Epithelial cell of esophagus (primary cell): ENCODE data around the gene TGM5.
A peak's percentile ranks its signal among the peaks of the same experiment; 100 is the strongest.

Experiments used
- DNase-seq: peaks from one replicate; pipeline ENCODE4 v3.0.0; 2010; ENCODE audit warnings: low read depth
- H3K4me3 ChIP-seq: 2 replicates; pipeline ENCODE4 v1.5.1; 2011; ENCODE audit warnings: mild to moderate bottlenecking, low read length, control low read depth
- TF ChIP-seq, protein P1 (sequence below): IDR thresholded peaks from 2 replicates; pipeline ENCODE4 v1.5.1; 2011; ENCODE audit warnings: low read depth, mild to moderate bottlenecking, low read length, control low read depth, inconsistent platforms; ENCODE audit not compliant: insufficient read depth; ENCODE audit errors: missing control alignments

TGM5 gene

DNA sequence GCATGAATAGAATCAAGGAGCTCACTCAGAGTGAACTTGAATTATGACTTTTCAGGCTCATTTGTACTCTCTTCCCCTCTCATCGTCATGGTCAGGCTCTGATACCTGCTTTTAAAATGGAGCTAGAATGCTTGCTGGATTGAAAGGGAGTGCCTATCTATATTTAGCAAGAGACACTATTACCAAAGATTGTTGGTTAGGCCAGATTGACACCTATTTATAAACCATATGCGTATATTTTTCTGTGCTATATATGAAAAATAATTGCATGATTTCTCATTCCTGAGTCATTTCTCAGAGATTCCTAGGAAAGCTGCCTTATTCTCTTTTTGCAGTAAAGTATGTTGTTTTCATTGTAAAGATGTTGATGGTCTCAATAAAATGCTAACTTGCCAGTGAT lies 71.9 kb downstream of the TGM5 start:
- DNase-seq, result no peak

DNA sequence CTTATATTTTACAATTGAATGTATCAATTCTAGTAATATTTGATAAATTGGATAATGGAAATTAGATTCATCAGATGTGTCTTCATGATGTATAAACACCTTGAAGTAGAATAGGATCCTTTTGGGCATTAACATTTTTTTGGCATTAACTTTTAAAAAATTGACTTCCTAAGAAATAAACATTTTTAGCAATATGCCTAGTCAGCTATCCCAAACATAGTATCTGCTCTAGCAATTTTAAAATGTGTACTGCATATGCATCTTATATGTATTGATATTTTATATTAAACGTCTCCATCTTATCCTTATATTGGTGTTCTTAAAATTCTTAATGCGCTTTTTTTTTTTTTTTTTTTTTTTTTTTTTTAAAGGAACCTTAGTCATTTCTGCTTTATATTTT lies 73.0 kb downstream of the TGM5 start:
- DNase-seq, result no peak
- TF ChIP-seq, protein P1, sequence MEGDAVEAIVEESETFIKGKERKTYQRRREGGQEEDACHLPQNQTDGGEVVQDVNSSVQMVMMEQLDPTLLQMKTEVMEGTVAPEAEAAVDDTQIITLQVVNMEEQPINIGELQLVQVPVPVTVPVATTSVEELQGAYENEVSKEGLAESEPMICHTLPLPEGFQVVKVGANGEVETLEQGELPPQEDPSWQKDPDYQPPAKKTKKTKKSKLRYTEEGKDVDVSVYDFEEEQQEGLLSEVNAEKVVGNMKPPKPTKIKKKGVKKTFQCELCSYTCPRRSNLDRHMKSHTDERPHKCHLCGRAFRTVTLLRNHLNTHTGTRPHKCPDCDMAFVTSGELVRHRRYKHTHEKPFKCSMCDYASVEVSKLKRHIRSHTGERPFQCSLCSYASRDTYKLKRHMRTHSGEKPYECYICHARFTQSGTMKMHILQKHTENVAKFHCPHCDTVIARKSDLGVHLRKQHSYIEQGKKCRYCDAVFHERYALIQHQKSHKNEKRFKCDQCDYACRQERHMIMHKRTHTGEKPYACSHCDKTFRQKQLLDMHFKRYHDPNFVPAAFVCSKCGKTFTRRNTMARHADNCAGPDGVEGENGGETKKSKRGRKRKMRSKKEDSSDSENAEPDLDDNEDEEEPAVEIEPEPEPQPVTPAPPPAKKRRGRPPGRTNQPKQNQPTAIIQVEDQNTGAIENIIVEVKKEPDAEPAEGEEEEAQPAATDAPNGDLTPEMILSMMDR, result no peak

More for the DNA sequence above, 71.9 kb downstream of the TGM5 start:
- TF ChIP-seq, protein P1, result no peak
- no peak overlapping the region for H3K4me3 ChIP-seq

DNA sequence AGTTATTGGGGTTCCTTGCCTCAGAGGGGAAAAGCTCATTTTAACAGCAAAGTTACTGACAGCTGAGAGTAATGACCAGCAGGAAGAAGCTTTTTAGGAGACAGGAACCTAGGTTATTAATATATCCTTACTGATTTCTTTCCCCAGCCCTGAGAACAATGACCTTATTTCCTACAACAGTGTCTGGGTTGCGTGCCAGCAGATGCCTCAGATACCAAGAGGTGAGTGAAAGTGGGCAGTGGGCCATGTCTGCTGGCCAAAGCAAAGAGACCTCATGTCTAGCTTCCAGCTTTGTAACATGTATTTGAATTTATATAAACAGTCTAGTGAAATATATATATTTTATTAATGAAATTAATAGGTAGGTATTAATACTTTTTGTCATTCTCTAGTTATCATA lies 76.5 kb downstream of the TGM5 start:
- H3K4me3 ChIP-seq, result no peak overlapping the region
- TF ChIP-seq, protein P1, result no peak
- DNase-seq, result no peak

More for the DNA sequence above, 73.0 kb downstream of the TGM5 start:
- H3K4me3 ChIP-seq, result no peak overlapping the region

DNA sequence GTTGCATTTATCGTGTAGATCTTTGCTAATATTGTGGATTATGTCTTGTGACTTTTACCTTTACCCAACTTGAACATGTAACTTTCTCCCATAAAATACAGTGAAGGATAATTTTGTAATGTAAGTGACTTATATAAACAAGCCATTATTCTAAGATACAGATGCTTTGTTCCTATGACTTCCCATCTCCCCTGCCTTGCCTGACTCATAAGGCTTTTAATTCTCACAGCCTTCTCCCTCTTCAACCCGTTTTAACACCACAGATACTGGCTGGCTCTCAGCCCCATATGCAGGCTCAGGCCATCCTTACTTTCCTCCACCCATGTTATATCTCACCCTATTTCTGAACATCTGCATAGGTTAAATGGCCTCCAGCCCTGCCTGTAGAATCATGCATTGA lies 77.4 kb downstream of the TGM5 start:
- DNase-seq, result no peak
- TF ChIP-seq, protein P1, result no peak

DNA sequence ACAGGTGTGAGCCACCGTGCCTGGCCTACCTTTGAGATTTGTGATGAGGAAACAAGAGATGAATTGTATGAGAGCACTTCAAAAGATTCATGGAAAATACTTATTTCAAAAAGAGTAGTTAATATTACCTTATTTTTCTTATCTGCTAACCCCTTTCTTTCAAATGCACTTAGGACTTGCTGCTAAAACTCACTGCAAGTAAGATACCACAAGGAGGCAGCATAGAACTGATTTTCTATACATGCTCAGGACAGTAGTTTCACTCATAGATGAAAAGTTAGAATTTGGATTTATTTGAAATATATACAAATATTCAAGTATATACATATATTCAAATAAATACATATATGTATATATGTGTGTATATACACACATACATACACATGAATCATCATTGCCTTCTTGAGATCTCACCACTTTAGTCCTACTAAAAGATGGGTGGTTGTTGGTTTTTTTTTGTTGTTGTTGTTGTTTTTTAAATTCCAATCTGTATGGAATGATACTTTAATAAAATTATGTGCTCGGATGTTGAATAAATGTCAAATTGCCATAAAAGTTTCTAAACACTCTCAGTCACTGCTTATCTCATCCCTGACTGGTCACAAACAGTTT lies 79.1 kb downstream of the TGM5 start:
- DNase-seq, result peak; percentile 67
- TF ChIP-seq, protein P1, result peak; percentile 70
- no peak overlapping the region for H3K4me3 ChIP-seq

More for the DNA sequence above, 77.4 kb downstream of the TGM5 start:
- no peak overlapping the region for H3K4me3 ChIP-seq

DNA sequence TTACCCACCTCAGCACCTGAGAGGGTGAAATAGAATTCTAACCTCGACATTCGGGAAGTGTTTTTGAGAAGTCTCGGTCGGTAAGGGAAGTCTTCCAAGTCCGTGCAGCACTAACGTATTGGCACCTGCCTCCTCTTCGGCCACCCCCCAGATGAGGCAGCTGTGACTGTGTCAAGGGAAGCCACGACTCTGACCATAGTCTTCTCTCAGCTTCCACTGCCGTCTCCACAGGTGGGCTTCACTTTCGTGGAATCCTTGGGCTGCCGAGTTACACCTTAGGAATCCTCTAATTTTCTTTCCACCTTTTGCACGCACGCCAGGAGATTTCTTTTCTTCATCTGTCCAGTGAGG lies 80.8 kb downstream of the TGM5 start:
- no peak for DNase-seq
- TF ChIP-seq, protein P1, result no peak
- peak overlapping the region; percentile 73 for H3K4me3 ChIP-seq
